RPMI8226 (cell line): ENCODE data around the gene TTC21B.

Source experiments
- DNase-seq: peaks from one replicate; pipeline ENCODE4 v3.0.0-alpha.2; 2015

The TTC21B gene

DNA sequence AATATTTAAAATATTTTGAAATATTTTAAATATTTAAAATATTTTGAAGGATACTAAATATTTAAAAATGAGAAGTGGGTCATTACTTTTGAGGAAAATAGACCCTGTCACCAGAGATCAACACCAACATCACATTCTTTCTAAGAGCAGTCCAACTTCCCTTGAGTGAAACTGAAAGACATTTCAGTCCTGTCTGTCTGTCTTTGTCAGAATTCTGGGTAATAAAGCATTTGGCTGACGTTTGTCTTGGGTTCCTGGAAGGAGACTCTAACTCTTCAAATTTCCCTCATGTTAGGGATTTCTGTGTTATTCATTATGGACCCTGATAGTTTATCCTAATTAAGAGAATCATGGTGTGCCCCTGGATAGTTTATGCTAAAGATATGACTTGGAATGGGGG, 32.8 kb downstream of the TTC21B start:
- DNase-seq = no peak

DNA sequence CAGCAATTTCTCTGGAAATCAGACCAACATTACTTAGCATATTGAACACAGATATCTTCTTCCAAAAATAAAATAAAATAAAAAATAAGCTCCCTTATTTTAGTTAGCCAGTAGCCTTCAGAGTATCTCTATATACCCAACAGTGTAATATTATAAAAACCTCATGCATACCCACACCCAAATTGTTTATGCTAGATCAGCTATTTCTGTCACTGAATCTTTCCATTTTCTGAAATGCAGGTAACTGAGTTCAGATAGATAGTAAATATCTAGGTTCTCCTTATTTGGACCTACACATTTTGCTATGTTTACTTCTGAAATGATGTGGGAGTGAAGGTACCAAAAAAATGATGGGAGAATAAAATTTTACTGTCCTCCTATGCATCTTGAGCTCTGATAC, 39.9 kb downstream of the TTC21B start:
- DNase-seq = no peak

DNA sequence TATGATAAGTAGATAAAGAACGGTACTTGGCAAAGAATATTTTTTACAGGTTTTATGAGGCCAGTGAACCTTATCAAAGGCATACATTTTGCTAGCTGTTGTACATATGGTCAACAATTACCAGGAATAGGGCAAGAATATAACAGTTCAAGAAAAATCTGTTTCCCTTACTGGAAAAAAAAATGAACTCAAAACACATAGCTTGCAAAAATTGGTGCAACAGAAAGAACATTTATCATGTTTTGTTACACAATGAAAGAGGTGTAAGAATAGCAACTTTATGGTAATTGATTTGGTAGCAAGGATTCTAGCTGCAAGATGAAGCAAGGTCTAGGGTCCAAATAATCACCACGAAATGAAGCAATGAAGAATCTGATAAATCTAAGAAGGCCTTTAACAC, 41.6 kb downstream of the TTC21B start:
- DNase-seq = no peak

DNA sequence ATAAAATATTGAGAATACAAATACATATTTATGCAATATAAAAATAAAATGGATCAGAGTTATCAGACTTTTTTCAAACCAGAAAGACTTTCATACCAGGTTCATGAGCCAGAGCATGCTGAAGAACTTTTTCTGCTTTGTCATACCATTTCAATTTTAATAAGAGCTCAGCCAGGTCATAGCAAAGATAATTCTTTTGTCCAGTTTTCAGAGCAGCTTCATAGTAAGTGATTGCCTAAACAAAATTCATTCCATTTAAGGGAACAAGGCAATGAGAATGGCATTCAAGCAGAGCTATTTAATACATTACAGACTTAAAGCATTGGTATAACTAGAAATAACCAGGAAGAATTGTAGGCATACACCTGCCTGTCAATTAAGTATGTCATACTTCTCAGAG, 42.3 kb downstream of the TTC21B start:
- DNase-seq = no peak

DNA sequence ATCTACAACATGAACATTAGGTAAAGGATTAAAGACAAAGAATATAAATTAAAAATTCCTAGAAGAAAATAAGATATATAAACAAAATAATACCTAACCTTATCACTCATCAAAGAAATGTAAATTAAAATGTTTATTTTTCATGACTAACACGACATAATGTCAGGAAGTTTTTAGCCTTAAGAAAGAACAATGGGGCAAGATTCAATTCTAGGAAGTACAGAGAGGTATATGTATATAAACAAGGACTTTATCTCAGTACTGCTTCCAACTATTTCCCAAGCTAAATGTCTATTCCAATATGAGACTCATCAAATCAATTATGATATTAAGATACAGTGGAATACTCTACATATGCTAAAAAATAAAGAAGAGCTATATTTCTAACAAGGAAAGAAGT, 44.1 kb downstream of the TTC21B start:
- DNase-seq = no peak

DNA sequence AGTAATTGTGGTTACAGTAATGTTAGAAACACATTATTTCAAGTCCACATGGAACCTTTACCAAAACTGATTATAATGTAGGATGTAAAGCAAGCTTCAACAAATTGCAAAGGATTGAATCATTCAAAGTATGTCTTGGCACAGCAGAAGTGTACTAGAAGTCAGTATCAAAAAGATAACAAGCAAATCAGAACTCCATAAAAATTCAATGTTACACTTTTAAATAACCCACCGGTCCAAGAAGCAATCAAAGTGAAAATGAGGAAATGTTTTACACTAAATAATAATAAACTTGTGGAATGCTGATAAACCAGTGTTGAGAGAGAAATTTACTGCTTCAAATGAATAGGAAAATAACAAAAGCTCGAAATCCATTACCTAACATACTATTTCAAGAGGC, 47.7 kb downstream of the TTC21B start:
- DNase-seq = no peak

DNA sequence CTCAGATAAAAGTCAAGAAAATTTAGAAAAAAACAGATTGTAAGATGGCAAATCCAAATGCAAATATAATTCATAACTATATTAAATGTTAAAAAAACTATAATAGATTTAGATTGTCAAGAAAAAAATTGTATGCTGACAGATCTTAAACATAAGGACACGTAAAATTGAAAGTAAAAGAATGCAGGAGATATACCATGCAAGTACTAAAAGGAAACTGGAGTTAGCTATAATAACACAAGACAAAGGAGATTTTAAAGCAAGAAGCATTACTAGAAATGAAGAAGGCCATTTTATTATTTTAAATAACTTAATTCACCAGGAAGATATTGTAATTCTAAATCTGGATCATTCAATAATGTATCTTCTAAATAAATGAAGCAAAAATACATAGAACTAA, 48.3 kb downstream of the TTC21B start:
- no peak for DNase-seq

DNA sequence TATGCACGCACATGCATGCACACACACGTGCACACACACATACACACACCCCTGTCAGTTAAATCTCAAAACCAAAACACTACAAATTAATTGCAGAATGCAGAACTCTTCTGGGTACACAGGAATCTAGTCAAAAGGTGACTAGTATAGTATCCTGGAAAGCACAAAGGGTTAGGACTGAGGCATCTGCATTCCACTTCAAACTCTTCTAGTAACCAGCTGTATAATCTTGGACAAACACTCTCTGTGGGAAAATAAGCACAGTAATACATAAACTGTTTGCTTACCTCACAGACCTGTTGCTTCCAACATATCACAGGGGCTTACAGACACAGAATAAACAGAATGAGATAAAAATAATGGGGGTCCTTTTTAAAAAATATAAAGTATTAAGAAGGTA, 49.1 kb downstream of the TTC21B start:
- no peak for DNase-seq

DNA sequence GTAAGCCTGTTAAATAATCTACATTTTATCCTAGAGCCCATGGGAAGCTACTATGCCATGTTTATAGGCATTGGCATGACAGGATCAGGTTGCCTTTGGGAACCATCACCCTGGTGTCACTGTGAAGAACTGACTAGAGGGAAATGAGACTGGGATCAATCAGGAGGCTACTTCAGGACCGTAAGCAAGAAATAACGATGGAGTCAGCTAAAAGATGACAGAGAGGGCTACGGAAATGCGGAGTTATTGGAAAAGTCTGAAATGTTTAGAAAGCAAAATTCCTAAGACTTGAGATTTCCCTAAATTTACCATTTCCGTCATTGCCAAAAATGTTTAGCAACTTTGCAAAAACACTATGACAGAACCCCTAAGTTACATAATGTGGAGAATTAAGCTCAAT, 50.2 kb downstream of the TTC21B start:
- no peak for DNase-seq

DNA sequence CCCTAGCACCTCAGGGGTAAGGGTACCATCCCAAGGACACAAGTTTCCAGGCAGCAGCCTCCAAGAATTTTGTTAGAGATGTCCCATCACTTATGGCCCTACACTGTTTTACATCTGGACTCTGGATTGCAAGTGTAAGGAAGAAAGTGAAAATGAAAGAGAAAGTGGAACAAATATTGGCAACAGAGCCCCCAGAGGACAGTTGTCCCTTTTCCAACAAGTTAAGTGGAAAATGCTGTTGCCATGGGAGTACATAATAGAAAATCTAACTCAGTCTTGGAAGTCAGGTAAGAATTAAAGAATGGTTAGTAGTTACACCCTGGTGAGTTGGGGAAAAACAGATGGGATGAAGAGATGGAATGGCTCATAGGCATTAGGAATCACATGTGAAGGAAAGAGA, 50.6 kb downstream of the TTC21B start:
- DNase-seq = peak; percentile 28

DNA sequence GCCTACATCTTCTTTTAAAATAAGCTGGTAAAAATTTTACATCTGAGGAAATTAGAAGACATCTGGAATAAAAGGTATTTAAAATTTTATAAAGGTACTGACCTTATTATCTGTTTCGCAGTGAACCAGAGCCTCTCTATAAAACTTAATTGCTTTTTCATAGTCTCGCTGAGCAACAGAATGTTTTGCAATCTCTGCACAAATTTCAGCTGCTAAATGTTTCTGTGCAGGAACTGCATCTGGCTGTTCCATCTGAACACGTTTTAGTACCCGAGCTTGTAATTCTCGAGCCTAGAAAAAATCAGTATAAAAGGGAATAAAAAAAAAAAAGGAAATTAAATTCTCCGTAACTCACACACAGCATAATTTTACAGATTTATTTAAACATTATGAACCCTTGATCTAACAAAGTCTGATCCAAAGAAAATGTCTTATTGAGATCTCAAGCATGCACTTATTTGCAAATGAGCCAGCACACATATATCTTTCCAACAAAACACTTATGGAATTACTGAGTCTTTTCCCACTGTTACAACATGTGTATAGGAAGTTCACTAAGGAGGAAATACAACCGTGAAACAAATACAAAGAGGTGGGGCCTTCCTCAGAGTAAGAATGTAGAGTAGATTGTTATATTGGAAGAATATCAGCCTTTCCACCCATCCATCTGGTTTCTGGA, 51.8 kb downstream of the TTC21B start:
- no peak for DNase-seq

DNA sequence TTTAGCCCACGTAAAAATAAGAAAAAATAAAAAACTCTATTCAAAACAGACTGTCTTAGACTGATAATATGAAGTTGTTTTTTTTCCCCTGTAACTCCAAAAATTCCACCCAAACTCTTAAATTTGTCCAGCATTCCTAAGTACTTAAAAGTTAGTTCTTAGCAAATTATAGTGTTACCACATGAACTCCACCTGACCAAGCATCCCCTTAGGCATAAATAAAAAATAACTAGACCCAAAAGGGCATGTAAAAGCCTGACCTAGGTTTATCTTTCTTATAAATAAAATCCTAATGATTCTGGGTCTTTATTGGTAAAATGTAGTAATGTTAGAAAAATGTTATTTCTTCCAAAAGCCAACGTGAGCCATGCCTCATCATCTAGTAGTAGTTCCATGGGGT, 54.3 kb downstream of the TTC21B start:
- no peak for DNase-seq

DNA sequence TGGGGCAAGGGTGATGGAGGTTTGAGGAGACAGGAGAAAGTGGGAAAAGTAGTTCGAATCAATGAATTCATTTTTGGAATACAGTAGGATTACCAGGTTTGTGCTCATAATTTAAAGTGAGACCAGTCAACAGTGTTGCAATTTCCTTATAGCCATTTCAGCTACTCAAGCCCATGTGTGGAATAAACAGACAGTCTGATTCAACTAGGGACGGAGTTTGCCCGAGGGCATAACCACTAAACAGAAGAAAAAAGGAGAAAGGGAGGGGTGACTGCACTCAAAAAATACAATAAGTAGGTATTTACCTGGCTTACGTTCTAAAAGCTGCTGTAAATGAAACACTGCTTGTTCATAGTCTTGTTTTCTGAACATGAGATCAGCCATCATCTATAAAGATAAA, 55.2 kb downstream of the TTC21B start:
- no peak for DNase-seq

DNA sequence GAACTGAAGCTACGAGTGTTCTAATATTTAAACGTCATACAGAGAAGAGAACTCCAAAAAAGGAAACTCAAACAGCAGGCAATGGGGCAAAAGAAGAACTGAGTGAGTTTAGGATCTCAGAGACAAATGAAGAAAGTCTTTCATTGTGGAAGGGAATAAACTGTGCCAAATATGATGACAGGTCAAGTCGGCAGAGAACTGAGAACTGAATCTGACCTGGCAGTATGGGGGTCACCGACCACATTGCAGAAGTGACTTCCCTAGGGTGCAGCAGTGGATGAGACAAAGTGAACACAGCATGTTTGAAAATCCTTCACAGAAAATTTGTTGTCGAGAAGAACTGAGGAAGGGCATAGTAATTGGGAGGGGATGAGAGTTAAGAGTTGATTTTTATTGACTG, 55.9 kb downstream of the TTC21B start:
- DNase-seq = no peak

DNA sequence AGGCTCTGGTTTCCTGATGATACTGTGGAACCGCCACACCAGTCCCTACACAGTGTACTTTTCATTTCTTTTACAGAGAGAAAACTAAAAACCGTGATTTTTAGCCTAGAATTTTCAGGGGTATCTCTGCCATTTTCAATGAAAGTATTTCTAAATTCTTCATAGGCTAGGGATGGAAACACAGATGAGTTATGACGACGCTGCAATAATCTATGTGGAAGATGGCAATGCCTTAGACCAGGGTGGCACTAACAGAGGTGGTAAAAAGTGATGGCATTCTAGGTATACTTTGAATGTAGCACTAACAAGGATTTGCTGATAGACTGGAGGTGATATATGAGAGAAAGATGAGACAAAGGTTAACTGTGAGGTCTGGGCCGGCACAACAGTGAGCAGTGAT, 56.5 kb downstream of the TTC21B start:
- DNase-seq = no peak

DNA sequence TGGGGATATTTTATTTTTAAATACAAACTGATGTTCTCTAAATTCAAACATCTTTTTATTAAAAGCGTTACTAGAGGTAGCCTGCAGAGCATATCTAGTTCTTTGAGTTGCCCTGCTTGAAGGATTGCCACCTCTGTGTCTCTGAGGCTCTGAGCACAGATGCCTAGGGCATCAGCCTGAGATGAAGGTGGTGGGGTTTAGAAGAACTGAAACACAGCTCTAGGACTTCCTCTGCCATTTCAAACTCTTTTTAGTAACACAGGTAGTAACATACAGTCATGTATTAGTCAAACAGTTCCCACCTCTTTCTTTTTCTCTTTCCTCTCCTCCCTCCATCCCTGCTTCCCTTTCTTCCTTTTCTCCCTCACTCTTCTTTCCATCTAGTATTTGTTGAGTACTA, 57.6 kb downstream of the TTC21B start:
- no peak for DNase-seq

DNA sequence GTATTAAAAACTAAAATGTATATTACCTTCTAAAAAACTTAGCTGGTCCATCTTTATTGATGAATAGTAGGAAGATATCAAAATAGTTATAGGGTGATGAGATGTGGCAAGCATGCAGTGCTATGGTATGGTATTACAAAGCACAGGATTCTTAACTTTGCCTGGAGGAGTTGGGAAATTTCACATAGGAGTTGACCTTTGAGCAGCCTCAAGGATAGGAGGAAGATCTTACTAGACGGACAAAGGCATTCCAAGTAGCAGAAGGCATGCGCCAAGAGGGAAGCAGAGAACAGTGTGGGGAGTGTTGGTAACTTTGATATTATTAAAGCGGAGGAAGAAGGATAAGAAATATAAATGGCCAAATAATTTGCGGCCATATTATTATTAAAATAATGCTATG, 60.0 kb downstream of the TTC21B start:
- DNase-seq = no peak

DNA sequence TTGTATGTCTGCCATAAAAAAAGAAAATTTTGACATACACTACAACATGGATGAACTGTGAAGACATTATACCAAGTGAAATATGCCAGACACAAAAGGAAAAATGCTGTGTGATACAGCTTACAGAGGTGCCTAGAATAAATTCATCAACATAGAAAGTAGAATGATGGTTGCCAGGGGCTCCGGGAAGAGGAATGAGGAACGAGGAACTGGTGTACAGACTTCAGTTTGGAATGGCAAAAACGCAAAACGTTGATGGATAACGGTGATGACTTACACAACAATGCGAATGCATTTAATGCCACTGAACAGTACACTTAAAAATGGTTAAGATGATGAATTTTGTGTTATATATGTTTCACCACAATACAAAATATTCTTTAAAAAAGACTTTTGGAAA, 61.0 kb downstream of the TTC21B start:
- no peak for DNase-seq

DNA sequence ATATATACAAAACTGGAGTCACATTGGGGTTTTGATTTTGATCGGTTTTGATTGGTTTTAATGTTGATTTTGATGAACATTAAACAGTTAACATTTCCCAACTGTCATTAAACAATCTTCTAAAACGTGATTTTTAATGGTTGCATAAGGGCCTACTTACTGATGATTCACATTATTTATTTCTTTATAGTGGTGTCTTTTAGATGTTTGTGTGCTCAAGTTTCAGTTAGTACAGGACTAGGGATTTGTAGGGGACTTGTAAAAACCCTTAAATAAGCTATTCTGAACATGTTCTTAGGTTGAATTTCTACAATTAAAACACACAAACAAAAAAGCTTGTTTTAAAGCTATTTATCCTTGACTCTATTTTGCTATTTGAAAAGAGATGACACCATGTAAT, 61.6 kb downstream of the TTC21B start:
- DNase-seq = no peak

DNA sequence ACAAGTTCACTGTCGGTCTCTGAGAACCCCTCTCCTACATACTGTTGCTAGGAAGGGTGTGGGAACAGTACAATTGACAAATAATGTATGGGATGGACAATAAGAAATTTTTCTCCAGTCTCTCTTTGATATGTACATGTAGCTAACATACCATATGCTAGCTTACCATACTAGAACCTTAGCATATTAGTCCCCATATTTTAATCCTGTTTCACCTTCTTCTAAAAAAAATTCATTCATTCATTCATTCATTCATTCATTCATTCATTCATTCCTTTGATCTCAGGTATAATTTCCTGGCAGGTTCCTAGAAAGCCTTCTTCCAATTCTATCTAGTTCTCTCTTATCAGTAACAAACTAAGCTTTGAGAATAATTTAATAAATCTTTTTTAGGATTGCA, 62.2 kb downstream of the TTC21B start:
- DNase-seq = no peak

DNA sequence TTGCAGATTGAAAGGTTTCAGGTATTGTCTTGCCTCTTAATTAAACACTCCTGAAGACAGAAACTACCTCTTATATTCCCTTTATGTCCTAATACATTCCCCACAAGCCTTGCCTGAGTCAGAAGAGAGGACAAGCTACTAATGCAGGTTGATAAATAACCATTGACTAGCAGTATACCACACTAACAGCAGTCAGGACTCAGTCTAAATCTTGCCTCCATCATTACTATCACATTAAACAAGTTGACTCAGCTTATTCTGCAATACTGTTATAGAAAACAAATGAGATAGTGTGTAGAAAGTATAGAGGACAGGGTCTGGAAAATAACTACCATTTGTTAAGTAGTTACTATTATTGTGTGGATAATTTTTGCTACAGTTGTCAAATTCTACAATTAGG, 63.8 kb downstream of the TTC21B start:
- no peak for DNase-seq

DNA sequence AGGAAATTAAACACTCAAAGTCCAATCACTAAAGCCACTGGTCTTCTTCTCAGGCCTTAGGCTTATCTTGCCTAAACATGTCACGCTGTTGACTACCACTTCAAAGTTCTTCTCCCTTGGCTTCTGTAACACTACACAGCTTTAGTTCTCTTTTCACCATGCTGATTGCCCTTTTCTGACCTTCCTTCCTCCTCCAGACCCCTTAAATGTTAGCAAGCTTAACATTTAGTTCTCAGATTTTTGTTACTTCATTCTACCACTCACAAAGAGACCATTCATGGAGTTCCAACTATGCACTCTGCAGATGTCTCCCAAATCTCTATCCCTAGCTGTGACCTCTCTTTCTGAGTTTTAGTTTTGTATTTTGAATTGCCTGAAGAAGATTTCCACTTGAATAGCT, 64.4 kb downstream of the TTC21B start:
- DNase-seq = no peak

DNA sequence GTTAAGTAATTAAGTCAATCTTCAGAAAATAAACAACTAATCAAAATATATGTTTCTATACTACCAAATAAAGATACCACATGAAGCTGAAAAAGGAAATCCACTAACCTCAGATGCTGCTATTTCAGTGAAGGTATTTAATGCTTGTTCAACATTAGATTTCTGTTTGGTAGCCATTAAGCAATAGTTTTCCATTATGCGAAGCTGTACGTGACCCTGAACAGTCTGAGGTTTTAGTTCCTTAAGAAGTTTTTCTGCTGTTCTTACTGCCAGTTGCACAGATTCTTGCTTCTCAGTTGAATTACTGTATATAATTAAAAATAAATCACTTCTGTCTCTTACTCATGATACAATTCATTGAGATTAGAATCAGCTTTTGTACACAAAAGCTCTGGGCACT, 65.4 kb downstream of the TTC21B start:
- no peak for DNase-seq

DNA sequence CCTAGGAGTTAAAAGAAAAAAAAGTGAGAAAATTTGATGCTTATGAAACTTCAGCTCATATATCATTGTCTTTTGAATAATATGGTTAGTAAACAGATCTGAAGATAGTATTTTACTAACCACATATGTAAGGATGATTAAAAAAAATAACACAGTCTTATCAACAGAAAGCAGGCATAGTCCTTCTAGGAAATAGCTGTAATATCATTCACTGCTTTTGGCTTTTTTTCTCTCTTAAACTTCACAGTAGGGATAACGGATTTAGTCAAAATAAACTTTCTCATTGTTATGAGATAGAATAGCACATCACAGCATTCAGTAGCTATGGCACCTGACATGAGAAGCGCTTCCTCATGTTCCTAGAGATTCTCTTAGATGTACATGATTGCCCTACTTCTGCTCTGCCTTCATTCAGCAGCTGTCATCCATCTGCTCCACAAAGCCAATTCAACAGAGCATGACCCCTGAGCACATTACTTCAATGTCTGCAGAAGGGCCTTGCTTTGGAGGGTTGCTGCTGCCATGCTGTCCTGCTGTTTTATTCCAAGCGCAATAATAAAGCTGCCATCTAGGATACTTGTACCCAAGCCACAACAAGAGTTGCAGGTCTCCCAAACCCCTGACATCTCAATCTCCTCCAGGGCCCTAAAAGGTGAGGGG, 67.0 kb downstream of the TTC21B start:
- no peak for DNase-seq
